Retinal pigment epithelial cell (primary cell): ENCODE data around the gene NUP93.
A peak's percentile ranks its signal among the peaks of the same experiment; 100 is the strongest.

ENCODE experiments used
- DNase-seq: peaks from one replicate; pipeline ENCODE4 v3.0.0-alpha.2; 2010; ENCODE audit warnings: low read depth
- H3K4me3 ChIP-seq: 2 replicates; pipeline ENCODE4 v1.5.1; 2011; ENCODE audit warnings: mild to moderate bottlenecking, low read length, control low read depth, moderate library complexity
- TF ChIP-seq, protein P1 (sequence below): conservative IDR thresholded peaks from 2 replicates; pipeline ENCODE4 v1.5.1; 2011; ENCODE audit warnings: low read depth, low read length, control low read depth, inconsistent platforms

Gene NUP93

DNA sequence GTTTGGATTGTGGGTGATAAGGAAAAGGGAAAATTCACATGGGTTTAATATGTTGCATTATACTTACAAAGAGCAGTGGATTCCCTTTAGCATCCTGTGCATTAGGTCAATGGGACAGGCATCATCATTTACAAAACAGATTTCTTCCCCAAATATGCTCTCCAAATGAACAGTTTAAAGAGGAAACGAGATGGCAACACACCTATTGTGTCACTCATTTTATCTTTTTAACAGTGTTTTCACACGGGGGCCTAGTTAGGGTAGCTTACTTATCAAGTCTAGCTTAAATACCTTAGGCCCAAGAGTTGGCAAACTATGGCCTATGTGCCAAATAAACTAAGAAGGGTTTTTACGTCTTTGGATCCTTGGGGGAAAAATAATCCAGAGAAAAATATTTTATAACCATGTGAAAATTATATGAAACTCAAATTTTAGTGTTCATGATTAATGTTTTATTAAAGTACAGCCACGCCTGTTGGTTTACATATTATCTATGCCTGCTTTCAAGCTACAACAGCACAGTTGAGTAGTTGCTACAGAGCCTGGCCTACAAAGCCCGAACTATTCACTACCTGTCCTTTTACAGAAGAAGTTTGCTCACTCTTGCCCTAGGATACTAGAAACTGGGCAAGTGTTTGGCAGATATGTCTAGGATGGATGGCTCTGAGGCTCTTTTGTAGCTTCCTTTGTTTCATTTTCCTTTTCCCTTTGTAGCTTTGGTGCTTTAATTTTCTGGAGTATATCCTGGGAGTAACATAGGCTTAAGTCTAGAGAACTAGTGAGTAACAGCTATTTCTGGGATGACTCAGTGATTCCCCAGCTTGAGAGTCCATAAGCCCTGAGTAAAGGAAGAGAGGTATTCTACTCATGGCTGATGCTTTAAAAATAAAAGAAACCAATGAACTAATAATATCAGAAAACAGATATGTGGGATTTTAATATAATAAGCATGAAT is 12.4 kb downstream of the NUP93 start:
- TF ChIP-seq, protein P1, sequence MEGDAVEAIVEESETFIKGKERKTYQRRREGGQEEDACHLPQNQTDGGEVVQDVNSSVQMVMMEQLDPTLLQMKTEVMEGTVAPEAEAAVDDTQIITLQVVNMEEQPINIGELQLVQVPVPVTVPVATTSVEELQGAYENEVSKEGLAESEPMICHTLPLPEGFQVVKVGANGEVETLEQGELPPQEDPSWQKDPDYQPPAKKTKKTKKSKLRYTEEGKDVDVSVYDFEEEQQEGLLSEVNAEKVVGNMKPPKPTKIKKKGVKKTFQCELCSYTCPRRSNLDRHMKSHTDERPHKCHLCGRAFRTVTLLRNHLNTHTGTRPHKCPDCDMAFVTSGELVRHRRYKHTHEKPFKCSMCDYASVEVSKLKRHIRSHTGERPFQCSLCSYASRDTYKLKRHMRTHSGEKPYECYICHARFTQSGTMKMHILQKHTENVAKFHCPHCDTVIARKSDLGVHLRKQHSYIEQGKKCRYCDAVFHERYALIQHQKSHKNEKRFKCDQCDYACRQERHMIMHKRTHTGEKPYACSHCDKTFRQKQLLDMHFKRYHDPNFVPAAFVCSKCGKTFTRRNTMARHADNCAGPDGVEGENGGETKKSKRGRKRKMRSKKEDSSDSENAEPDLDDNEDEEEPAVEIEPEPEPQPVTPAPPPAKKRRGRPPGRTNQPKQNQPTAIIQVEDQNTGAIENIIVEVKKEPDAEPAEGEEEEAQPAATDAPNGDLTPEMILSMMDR, result no peak
- DNase-seq, result peak; percentile 43
- no peak overlapping the region for H3K4me3 ChIP-seq

DNA sequence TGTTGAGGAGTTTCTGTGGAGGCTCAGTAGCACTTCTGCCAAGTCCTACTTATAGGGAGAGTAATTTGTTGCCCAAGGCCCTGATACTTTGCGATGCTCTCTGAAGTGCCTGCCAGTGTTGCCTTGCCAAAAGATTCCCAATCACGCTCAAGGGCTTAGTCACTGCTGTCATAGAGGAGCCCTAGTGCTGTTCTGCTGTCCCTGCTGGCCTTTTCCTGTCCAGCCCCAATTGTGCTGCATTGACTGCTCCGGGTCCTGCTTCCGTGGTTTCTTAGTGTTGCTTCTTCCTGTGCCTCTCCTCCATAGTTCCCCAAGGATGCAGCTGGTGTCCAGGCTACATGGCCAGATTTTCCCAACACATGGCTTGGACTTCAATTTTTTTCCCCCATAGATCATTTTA is 13.9 kb downstream of the NUP93 start:
- no peak for DNase-seq
- H3K4me3 ChIP-seq, result no peak overlapping the region
- TF ChIP-seq, protein P1, result no peak

DNA sequence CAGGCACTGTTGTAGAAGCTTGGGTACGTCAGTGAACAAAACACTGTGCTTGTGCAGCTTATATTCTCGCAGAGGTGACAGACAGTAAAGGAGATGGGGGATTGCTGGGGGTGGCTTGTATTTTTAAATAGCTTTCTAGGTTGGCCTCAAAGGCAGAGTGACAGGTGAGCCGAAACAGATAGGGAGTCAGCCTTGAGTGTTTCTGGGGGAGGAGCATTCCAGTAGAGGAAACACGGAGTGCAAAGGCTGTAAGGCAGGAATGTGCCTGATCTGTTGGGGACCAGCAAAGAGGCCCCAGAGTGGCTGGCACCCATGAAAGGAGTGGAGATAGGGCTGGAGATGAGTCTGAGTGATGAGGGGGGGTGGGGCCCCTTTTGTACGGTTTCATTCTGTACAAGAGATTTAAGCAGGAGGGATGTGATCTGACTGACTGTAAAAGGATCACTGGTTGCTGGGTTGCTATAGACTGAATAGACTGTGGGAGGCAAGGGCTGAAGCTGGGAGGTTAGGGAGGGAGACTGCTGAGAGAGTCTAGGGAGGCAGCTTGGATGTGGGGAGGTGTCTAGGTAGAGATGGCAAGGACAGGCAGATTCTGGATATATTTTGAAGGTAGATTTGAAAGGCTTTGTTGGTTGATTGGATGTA is 15.2 kb downstream of the NUP93 start:
- TF ChIP-seq, protein P1, result no peak
- no peak overlapping the region for H3K4me3 ChIP-seq
- no peak for DNase-seq

DNA sequence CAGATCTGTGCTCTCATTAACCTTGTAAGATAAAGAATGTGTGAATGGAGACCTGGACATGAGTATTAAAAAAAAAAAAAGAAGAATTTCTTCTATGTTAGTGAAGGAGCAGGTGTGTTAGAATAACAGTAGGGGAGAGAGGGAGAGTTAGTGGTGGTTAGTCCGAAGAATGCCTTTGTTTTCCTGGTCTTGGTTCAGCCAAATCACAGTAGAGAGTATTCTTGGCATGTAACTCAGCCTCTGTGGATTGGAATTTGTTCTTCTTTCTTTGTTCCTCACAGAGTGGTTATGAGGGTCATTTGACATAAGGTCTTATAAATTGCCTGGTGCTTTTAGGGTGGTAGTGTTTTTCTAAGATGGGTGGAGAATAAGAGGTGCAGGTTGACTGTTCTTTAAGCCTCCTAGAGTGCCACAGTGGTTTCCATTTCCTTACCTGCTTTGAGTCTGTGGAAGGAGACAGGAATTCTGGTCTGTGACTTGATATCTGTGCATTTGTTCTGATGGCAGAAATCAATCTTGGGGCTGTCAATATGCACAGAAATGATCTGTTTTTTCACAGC is 17.6 kb downstream of the NUP93 start:
- H3K4me3 ChIP-seq, result no peak overlapping the region
- TF ChIP-seq, protein P1, result no peak
- DNase-seq, result no peak

DNA sequence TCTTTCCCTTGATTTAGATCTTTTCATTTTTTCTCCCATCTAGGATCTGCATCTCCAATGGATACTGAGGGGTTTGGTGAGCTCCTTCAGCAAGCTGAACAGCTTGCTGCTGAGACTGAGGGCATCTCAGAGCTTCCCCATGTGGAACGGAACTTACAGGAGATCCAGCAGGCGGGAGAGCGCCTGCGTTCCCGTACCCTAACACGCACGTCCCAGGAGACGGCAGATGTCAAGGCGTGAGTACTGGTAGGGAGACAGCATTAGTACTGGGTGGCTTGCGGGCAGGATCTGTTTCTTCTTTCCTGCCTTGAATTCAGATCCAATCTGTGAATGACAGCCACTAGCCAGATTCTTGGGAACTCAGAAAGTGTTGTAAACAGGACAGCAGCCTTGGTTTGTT is 18.3 kb downstream of the NUP93 start:
- TF ChIP-seq, protein P1, result no peak
- no peak for DNase-seq
- H3K4me3 ChIP-seq, result no peak overlapping the region

DNA sequence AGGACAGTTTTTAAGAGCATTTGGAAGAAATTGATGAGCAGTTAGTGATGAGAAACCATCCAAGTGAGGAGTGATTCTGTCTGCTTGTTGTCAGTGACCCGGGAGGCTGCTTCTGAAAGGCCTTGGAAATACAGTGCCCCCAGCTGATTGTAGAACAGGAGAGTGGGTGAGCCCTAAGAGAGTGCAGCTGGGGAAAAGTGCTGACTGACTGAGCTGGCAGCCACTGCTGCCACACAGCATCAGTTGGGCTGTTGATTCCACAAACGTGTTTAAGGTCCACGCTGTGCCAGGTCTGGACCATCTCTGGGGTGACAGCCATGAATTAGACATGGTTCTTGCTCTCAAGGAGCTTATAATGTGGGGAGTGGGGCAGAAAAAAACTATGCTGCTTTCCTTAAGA is 18.9 kb downstream of the NUP93 start:
- TF ChIP-seq, protein P1, result no peak
- H3K4me3 ChIP-seq, result no peak overlapping the region

More for the DNA sequence above, 18.9 kb downstream of the NUP93 start:
- DNase-seq, result no peak
